HG03280 (cell line): ENCODE data around the gene PDE12.
"Not testable (repeated sequence)": the region's sequence is repeated elsewhere in the genome, so short reads cannot be mapped to it uniquely, and the experiment has no call there.

Experiments
- ATAC-seq: cut with Tn5 transposase; IDR thresholded peaks from one replicate; pipeline ENCODE4 v1.9.1; 2021; ENCODE audit warnings: mild to moderate bottlenecking, moderate library complexity; ENCODE audit not compliant: unreplicated experiment

PDE12 gene

DNA sequence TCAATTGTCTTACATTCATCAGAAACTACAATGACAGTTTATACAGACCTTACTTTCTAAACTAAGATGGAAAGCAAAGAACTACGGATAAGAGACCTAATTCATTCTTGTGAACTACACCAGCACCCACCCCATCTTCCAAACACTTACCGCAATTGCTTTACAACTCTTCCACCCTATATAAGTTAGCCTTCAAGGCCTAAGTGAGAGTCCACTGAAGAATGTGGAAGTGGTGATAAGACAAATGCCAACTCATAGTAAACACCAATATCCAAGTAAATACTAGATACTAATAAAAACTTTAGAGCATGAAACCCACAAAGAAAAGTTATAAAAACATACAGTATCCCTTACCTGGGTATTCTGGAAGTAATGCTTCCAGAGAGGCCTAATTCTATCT is 27.5 kb downstream of the PDE12 start:
- ATAC-seq, result no peak

DNA sequence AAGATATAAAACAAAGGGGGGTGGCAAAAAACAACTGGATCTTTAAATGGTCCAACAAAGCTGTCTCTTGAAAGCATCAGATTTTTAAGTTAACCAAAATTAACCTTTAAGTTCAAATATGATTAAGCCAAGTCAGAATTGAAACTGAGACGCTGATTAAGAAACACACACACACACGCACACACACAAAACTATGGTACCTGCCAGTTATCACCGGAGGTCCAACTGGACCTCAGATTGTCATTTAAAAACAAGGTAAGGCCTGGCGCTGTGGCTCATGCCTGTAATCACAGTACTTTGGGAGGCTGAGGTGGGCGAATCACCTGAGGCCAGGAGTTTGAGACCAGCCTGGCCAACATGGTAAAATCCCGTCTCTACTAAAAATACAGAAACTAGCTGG is 30.7 kb downstream of the PDE12 start:
- ATAC-seq, result no peak

DNA sequence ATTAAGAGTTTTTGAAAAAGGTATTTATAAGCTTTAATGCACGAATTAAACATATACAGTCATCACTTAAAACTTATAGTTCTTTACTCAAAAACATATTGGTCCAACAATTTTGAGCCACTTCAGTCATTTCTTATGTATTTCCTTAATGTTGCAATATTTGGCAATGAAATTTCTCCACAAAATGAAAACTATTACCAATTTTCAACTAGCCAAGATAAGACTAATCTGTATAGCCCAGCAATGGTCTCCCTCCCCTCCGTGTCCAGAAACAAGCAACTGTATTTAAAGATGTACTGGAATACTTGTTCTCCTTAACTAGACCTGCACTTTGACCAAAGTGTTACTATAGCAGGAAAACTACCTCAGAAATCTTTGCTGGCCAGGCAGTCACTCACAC is 31.8 kb downstream of the PDE12 start:
- no peak for ATAC-seq

GRCh38 chr3:57592306-57592705 is 36.2 kb downstream of the PDE12 start:
- no peak for ATAC-seq

- ATAC-seq, result no peak
These were observed 38.1 kb downstream of the PDE12 start for GRCh38 chr3:57594144-57594543.

- ATAC-seq, result no peak
These were observed 38.5 kb downstream of the PDE12 start for GRCh38 chr3:57594576-57594975.

GRCh38 chr3:57596495-57597126 is 40.5 kb downstream of the PDE12 start:
- peak; percentile 2 for ATAC-seq

GRCh38 chr3:57597127-57597923 is 41.3 kb downstream of the PDE12 start, which contains the start of gene ARF4:
Gene ARF4 (minus strand): TSS chr3:57597344. CDS start chr3:57597140, 204 bp downstream.
- peak; percentile 92 for ATAC-seq

- no peak for ATAC-seq
These were observed 42.8 kb downstream of the PDE12 start for GRCh38 chr3:57598765-57599360.

DNA sequence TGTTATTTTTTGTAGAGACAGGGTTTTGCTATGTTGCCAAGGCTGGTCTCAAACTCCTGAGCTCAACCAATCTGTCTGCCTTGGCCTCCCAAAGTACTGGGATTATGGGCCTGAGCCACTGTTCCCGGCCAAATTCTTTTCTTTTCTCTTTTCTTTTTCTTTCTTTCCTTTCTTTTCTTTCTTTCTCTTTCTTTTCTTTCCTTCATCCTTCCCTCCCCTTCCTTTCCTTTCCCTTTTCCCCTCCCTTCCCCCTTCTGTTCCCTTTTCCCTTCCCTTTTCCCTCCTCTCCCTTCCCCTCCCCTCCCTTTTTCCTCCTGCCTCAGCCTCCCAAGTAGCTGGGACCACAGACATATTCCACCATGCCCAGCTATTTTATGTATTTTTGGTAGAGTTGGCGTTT is 44.1 kb downstream of the PDE12 start:
- no peak for ATAC-seq

DNA sequence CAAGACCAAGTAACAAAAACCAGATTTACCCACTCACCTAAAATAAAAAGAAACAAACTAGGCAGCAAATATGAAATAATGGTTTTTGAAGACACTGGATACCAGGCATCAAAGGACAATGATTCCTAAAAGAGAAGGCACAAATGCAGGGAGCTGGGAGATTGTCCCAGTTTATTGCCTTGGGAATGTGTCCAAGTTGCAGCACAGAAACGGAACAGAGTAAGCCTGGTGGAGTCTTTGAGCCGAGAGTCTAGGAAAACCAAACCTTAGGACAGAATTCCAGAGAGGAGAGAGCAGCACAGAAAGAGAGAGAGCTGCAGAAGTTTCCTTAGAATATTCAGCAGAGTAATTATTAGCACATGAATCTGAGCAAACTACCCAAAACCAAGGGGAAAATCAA is 48.9 kb downstream of the PDE12 start:
- ATAC-seq, result no peak

GRCh38 chr3:57605683-57606082 is 49.6 kb downstream of the PDE12 start:
- ATAC-seq, result no peak

GRCh38 chr3:57611870-57612269 is 55.8 kb downstream of the PDE12 start:
- ATAC-seq, result not testable (repeated sequence)

- no peak for ATAC-seq
These were observed 60.2 kb downstream of the PDE12 start for GRCh38 chr3:57616233-57616632.
